ENCODE data around the gene FBXO10.
A peak's percentile ranks its signal among the peaks of the same experiment; 100 is the strongest.
"Not testable (repeated sequence)": the region's sequence is repeated elsewhere in the genome, so short reads cannot be mapped to it uniquely, and the experiment has no call there.

Gene FBXO10

GRCh38 chr9:37550781-37551180, 25.4 kb downstream of the FBXO10 start:
- no peak for DNase-seq

GRCh38 chr9:37549527-37549926, 26.7 kb downstream of the FBXO10 start:
- no peak for DNase-seq

GRCh38 chr9:37547328-37547878, 28.8 kb downstream of the FBXO10 start:
- no peak for DNase-seq

- no peak for DNase-seq
Observed at GRCh38 chr9:37543468-37543867, 32.7 kb downstream of the FBXO10 start.

- DNase-seq, result no peak
Observed at GRCh38 chr9:37542895-37543294, 33.3 kb downstream of the FBXO10 start.

GRCh38 chr9:37542488-37542887, 33.7 kb downstream of the FBXO10 start:
- no peak for DNase-seq

GRCh38 chr9:37541465-37541864, 34.7 kb downstream of the FBXO10 start:
- DNase-seq, result no peak

GRCh38 chr9:37540634-37541033, 35.5 kb downstream of the FBXO10 start:
- no peak for DNase-seq

- no peak for DNase-seq
Observed at GRCh38 chr9:37539634-37540033, 36.5 kb downstream of the FBXO10 start.

GRCh38 chr9:37538099-37538498, 38.1 kb downstream of the FBXO10 start:
- DNase-seq, result no peak

GRCh38 chr9:37534901-37535300, 41.3 kb downstream of the FBXO10 start:
- DNase-seq, result no peak

GRCh38 chr9:37534412-37534811, 41.8 kb downstream of the FBXO10 start:
- no peak for DNase-seq

GRCh38 chr9:37531699-37532098, 44.5 kb downstream of the FBXO10 start:
- no peak for DNase-seq

GRCh38 chr9:37528652-37529471, 47.3 kb downstream of the FBXO10 start:
- peak; percentile 42 for DNase-seq

GRCh38 chr9:37523916-37524315, 52.3 kb downstream of the FBXO10 start:
- no peak for DNase-seq

- no peak for DNase-seq
Observed at GRCh38 chr9:37522971-37523370, 53.2 kb downstream of the FBXO10 start.

GRCh38 chr9:37521111-37521510, 55.1 kb downstream of the FBXO10 start:
- DNase-seq, result no peak

- no peak for DNase-seq
Observed at GRCh38 chr9:37520641-37521040, 55.5 kb downstream of the FBXO10 start.

GRCh38 chr9:37517923-37518322, 58.3 kb downstream of the FBXO10 start:
- no peak for DNase-seq

GRCh38 chr9:37515620-37516258, 60.4 kb downstream of the FBXO10 start:
- no peak for DNase-seq

GRCh38 chr9:37514999-37515398, 61.2 kb downstream of the FBXO10 start:
- no peak for DNase-seq

GRCh38 chr9:37514415-37514814, 61.8 kb downstream of the FBXO10 start:
- DNase-seq, result not testable (repeated sequence)

- DNase-seq, result no peak
Observed at GRCh38 chr9:37512437-37512836, 63.7 kb downstream of the FBXO10 start.
